ENCODE measurements around the gene SLC35B2. TPM values are rescaled to one million over a fixed set of nuclear protein-coding genes. Genes with fewer than 3 reads are reported as not detected.
A peak's percentile ranks its signal among the peaks of the same experiment; 100 is the strongest.

The SLC35B2 gene
- total and polyA plus RNA-seq, 2 donors (not counting 1 experiment from before 2014, with no cell fraction given): 88.4 to 89.4 TPM

GRCh38 chr6:44271914-44272313 lies 14.6 kb upstream of the SLC35B2 start:
- Histone ChIP-seq H4K20me1 (ENCODE audit: control insufficient read depth, extremely low read depth, insufficient read depth, low read length) (peaks cover 2% of the 10 kb centered on the region), H3K27me3 (ENCODE audit: control insufficient read depth, insufficient read depth, low read length) (peaks cover 63% of the 10 kb centered on the region), H3K4me2 (ENCODE audit: extremely low read depth, insufficient read depth, low read length) (no peak overlapping the region), H3K9ac (ENCODE audit: insufficient read depth, low read length) (no peak overlapping the region), H3K79me2 (ENCODE audit: control insufficient read depth, insufficient read depth, low read length) (no peaks in the 10 kb centered on the region), H3K9me3 (ENCODE audit: control insufficient read depth, insufficient read depth, low read depth, low read length) (no peaks in the 10 kb centered on the region), H3K36me3 (ENCODE audit: control insufficient read depth, insufficient read depth, low read length) (no peaks in the 10 kb centered on the region), H3K4me3 (replicated peaks in 1 of 4; ENCODE audit: control extremely low read depth in 1 of 4, insufficient read depth in 1 of 4, low read depth in 3 of 4, low read length in 4 of 4) (no peak overlapping the region), H3K4me1 (ENCODE audit: control insufficient read depth, extremely low read depth, insufficient read depth, low read length) (no peaks in the 10 kb centered on the region), H3K27ac (ENCODE audit: insufficient read depth, low read length) (no peak overlapping the region), H2AFZ (ENCODE audit: low read length) (no peak overlapping the region)
- no peak for DNase-seq (ENCODE audit: low read depth in 2 of 2)
- no peak for TF ChIP-seq CTCF (conservative IDR thresholded peaks at IDR 0.05 in 1 of 2, IDR thresholded peaks at IDR 0.05 in 1 of 2; ENCODE audit: low read depth in 1 of 2, low read length in 2 of 2)
- TF ChIP-seq EZH2 (IDR thresholded peaks at IDR 0.05; ENCODE audit: low read length, missing control alignments): no peak

- H3K9me3 ChIP-seq (ENCODE audit: control insufficient read depth, insufficient read depth, low read depth, low read length): no peaks in the 10 kb centered on the region
- no peaks in the 10 kb centered on the region for H3K36me3 ChIP-seq (ENCODE audit: control insufficient read depth, insufficient read depth, low read length)
- no peak overlapping the region for H3K4me2 ChIP-seq (ENCODE audit: extremely low read depth, insufficient read depth, low read length)
- no peaks in the 10 kb centered on the region for H3K79me2 ChIP-seq (ENCODE audit: control insufficient read depth, insufficient read depth, low read length)
- TF ChIP-seq CTCF (conservative IDR thresholded peaks at IDR 0.05 in 1 of 2, IDR thresholded peaks at IDR 0.05 in 1 of 2; ENCODE audit: low read depth in 1 of 2, low read length in 2 of 2) (no peak), EZH2 (IDR thresholded peaks at IDR 0.05; ENCODE audit: low read length, missing control alignments) (peak; percentile 93)
- no peak overlapping the region for H2AFZ ChIP-seq (ENCODE audit: low read length)
- H3K4me1 ChIP-seq (ENCODE audit: control insufficient read depth, extremely low read depth, insufficient read depth, low read length): no peaks in the 10 kb centered on the region
- no peak overlapping the region for H3K4me3 ChIP-seq (replicated peaks in 1 of 4; ENCODE audit: control extremely low read depth in 1 of 4, insufficient read depth in 1 of 4, low read depth in 3 of 4, low read length in 4 of 4)
- no peak overlapping the region for H3K27ac ChIP-seq (ENCODE audit: insufficient read depth, low read length)
- peaks cover 57% of the 10 kb centered on the region for H3K27me3 ChIP-seq (ENCODE audit: control insufficient read depth, insufficient read depth, low read length)
- no peak for DNase-seq (ENCODE audit: low read depth in 2 of 2)
- H3K9ac ChIP-seq (ENCODE audit: insufficient read depth, low read length): no peak overlapping the region
- peaks cover 2% of the 10 kb centered on the region for H4K20me1 ChIP-seq (ENCODE audit: control insufficient read depth, extremely low read depth, insufficient read depth, low read length)
Observed at GRCh38 chr6:44271406-44271723, 14.0 kb upstream of the SLC35B2 start.

- H3K4me2 ChIP-seq (ENCODE audit: extremely low read depth, insufficient read depth, low read length): no peak overlapping the region
- no peaks in the 10 kb centered on the region for H3K4me1 ChIP-seq (ENCODE audit: control insufficient read depth, extremely low read depth, insufficient read depth, low read length)
- no peak for DNase-seq (ENCODE audit: low read depth in 2 of 2)
- peak overlapping the region in 1 of 4 experiments; percentile 10 for H3K4me3 ChIP-seq (replicated peaks in 1 of 4; ENCODE audit: control extremely low read depth in 1 of 4, insufficient read depth in 1 of 4, low read depth in 3 of 4, low read length in 4 of 4)
- H4K20me1 ChIP-seq (ENCODE audit: control insufficient read depth, extremely low read depth, insufficient read depth, low read length): peaks cover 2% of the 10 kb centered on the region
- H3K79me2 ChIP-seq (ENCODE audit: control insufficient read depth, insufficient read depth, low read length): no peaks in the 10 kb centered on the region
- H3K27ac ChIP-seq (ENCODE audit: insufficient read depth, low read length): no peak overlapping the region
- no peak overlapping the region for H3K9ac ChIP-seq (ENCODE audit: insufficient read depth, low read length)
- TF ChIP-seq EZH2 (IDR thresholded peaks at IDR 0.05; ENCODE audit: low read length, missing control alignments) (peak; percentile 93), CTCF (conservative IDR thresholded peaks at IDR 0.05 in 1 of 2, IDR thresholded peaks at IDR 0.05 in 1 of 2; ENCODE audit: low read depth in 1 of 2, low read length in 2 of 2) (no peak)
- no peaks in the 10 kb centered on the region for H3K36me3 ChIP-seq (ENCODE audit: control insufficient read depth, insufficient read depth, low read length)
- no peak overlapping the region for H2AFZ ChIP-seq (ENCODE audit: low read length)
- no peaks in the 10 kb centered on the region for H3K9me3 ChIP-seq (ENCODE audit: control insufficient read depth, insufficient read depth, low read depth, low read length)
- peaks cover 52% of the 10 kb centered on the region for H3K27me3 ChIP-seq (ENCODE audit: control insufficient read depth, insufficient read depth, low read length)
Observed at GRCh38 chr6:44270526-44271405, 13.4 kb upstream of the SLC35B2 start.
